HG02973 (cell line): ENCODE results near the gene SLC13A3.

Experiments
- ATAC-seq: cut with Tn5 transposase; IDR thresholded peaks from one replicate; pipeline ENCODE4 v1.9.1; 2021; ENCODE audit warnings: moderate library complexity; ENCODE audit not compliant: unreplicated experiment

Gene SLC13A3

GRCh38 chr20:46651091-46651962 is at the start of gene SLC13A3:
Gene SLC13A3, minus strand, starts transcription at chr20:46651459. Its CDS starts 38 bp downstream, at chr20:46651421.
- no peak for ATAC-seq

- no peak for ATAC-seq
Observed at GRCh38 chr20:46701057-46701456, 49.8 kb upstream of the SLC13A3 start.

- no peak for ATAC-seq
Observed at GRCh38 chr20:46700481-46700880, 49.2 kb upstream of the SLC13A3 start.

GRCh38 chr20:46699651-46700359 is 48.5 kb upstream of the SLC13A3 start:
- ATAC-seq, result no peak

- no peak for ATAC-seq
Observed at GRCh38 chr20:46698788-46699187, 47.5 kb upstream of the SLC13A3 start.

- ATAC-seq, result no peak
Observed at GRCh38 chr20:46696791-46697279, 45.6 kb upstream of the SLC13A3 start.

- ATAC-seq, result no peak
Observed at GRCh38 chr20:46695892-46696291, 44.6 kb upstream of the SLC13A3 start.

- ATAC-seq, result no peak
Observed at GRCh38 chr20:46694484-46694883, 43.2 kb upstream of the SLC13A3 start.

- no peak for ATAC-seq
Observed at GRCh38 chr20:46691196-46691595, 39.9 kb upstream of the SLC13A3 start.

- ATAC-seq, result no peak
Observed at GRCh38 chr20:46690219-46691106, 39.2 kb upstream of the SLC13A3 start.

- ATAC-seq, result no peak
Observed at GRCh38 chr20:46689754-46690085, 38.5 kb upstream of the SLC13A3 start.

GRCh38 chr20:46689082-46689753 is 38.0 kb upstream of the SLC13A3 start, which contains the start of gene TP53RK:
Gene TP53RK, minus strand, starts transcription at chr20:46689444. Its CDS starts 30 bp downstream, at chr20:46689414.
- ATAC-seq, result peak; percentile 91

GRCh38 chr20:46688151-46689081 is 37.2 kb upstream of the SLC13A3 start:
- no peak for ATAC-seq

GRCh38 chr20:46683939-46684750 is 32.9 kb upstream of the SLC13A3 start:
- no peak for ATAC-seq

- ATAC-seq, result no peak
Observed at GRCh38 chr20:46683668-46683938, 32.3 kb upstream of the SLC13A3 start.

GRCh38 chr20:46683011-46683667 is 31.9 kb upstream of the SLC13A3 start:
- ATAC-seq, result no peak

- ATAC-seq, result no peak
Observed at GRCh38 chr20:46682063-46682821, 31.0 kb upstream of the SLC13A3 start.
